ENCODE data around the gene PRKAR2A.

Gene PRKAR2A

DNA sequence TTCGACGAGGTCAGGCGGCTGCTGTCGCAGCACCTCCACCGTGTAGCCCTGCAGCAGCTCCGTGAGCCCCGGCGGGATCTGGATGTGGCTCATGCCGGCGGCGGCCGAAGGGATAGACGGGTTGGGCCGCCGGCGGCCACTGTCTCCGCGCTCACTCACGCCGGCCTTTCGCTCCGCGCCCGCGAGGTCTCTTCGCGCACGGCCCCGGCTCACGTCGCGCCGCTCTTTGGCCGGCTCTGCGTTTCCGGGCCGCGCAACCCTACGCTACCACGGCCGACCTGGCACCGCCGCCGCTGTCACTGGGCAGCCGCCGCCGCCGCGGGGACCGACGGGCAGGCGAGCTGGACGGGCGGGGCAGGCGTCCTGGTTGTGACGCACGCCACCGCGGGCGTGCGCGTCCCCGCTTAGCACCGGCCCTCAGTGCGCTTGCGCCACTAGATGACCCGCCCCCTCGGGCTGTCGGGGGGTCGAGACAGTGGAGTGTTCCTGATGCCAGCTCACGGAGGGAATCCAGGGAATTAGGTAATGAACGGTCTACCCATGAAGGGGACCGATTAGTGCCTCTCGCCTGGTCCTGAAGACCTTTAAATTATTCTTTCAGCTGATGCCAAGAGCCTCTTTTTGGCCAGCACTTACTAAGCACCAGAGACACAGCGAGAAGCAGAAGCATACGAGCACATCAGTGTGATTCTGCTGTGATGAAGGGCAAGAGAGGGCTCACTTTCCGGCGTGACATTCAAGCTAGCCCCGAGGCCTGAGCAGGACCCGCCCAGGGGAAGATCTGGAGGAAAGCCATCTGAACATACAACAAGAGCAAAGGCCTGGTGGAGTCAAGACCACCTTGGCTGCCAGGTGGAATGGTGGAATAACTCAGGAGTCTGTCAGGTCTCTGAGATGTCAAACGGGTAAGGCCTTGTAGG is at the start of gene PRKAR2A:
Gene PRKAR2A, minus strand, starts transcription at position 371 of the 920 bp plus-strand sequence. Its CDS starts 278 bp downstream, at position 93.
- TF ChIP-seq, protein P1, sequence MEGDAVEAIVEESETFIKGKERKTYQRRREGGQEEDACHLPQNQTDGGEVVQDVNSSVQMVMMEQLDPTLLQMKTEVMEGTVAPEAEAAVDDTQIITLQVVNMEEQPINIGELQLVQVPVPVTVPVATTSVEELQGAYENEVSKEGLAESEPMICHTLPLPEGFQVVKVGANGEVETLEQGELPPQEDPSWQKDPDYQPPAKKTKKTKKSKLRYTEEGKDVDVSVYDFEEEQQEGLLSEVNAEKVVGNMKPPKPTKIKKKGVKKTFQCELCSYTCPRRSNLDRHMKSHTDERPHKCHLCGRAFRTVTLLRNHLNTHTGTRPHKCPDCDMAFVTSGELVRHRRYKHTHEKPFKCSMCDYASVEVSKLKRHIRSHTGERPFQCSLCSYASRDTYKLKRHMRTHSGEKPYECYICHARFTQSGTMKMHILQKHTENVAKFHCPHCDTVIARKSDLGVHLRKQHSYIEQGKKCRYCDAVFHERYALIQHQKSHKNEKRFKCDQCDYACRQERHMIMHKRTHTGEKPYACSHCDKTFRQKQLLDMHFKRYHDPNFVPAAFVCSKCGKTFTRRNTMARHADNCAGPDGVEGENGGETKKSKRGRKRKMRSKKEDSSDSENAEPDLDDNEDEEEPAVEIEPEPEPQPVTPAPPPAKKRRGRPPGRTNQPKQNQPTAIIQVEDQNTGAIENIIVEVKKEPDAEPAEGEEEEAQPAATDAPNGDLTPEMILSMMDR (IDR thresholded peaks at IDR 0.05), result no peak

DNA sequence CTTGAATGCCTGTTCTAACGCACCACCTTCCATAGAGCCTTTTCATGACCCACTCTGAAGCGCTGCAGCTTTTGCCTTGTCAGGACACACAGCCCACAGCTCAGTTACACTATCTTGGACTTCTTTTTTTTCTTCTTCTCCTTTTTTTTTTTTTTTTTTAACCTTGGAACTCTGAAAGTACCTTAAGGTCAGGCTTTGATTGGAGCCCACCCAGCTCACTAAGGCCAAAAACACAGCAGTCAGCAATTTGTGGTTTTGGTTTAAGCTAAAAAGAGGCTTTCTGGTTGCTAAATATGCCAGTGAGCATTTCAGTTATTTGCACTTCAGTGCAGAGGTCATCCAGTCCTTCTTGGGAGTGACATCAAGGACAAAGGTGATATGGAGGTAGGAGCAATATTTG is 49.3 kb upstream of the PRKAR2A start:
- TF ChIP-seq, protein P1 (IDR thresholded peaks at IDR 0.05), result no peak

DNA sequence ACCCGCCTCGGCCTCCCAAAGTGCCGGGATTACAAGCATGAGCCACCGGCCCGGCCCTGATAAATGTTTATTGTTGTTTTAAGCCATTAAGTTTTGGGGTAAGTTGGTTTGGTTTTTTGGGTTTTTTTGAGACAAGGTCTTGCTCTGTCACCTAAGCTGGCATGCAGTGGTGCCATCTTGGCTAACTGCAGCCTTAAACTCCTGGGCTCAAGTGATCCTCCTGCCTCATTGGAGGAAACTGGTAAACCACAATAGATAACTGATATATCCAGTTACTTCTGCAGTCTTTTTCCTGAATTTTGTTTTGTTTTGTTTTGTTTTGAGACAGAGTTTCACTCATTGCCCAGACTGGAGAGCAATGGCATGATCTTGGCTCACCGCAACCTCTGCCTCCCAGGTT is 46.8 kb upstream of the PRKAR2A start:
- TF ChIP-seq, protein P1 (IDR thresholded peaks at IDR 0.05), result no peak

DNA sequence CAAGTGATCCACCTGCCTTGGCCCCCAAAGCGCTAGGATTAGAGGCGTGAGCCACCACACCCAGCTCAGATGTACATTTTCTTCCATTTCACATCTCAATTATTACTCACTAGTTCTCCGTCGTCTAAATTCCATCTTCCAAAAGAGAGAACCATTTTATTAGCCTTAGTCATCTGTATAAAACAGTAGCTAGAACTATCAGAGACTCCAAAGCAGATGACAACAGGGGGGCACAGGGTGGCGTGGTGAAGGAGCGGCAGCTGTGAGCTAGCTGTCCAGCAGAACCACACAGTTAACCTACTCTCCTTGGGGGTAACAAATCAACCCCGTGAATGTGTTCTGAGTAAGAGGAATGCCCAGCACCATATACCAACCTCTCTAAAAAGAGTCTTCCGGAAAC is 43.9 kb upstream of the PRKAR2A start:
- TF ChIP-seq, protein P1 (IDR thresholded peaks at IDR 0.05), result no peak

DNA sequence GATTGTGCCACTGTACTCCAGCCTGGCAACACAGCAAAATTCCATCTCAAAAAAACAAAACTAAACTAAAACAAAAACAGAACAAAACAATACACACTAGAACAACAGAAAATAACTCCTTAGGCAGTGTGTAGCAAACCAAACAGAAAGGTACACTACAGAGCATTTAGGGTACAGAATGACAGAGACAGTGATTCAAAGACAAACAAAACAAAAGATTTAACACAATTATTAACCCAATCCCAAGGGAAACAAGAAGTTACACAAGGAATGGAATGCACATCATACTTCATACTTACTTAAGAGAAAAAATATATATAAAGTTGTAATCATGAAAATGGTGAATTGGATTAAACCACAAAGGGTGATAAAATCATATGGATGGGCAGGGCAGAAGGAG is 38.1 kb upstream of the PRKAR2A start:
- TF ChIP-seq, protein P1 (IDR thresholded peaks at IDR 0.05), result no peak

DNA sequence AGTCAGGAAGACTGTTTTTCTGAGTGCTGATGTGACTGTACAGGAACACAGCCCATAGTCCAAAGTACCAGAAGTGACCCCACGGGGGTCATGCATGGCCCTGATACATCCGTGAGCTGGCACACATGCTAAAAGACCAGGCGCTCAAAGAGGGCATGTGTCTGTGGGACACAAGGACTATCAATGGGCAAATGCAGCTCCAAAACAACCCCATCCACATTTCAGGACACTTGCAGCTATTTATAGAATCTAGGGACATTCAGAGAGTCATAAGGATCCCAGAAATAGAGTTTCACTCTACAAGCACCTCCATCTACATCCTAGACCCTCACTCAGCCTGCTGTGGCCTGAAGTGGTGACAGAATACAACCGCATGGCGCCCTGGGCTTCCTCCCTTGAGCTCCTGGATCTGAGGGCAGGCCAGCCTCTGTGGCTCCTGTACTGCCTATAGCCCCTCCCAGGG is 34.0 kb upstream of the PRKAR2A start:
- TF ChIP-seq, protein P1 (IDR thresholded peaks at IDR 0.05), result no peak

DNA sequence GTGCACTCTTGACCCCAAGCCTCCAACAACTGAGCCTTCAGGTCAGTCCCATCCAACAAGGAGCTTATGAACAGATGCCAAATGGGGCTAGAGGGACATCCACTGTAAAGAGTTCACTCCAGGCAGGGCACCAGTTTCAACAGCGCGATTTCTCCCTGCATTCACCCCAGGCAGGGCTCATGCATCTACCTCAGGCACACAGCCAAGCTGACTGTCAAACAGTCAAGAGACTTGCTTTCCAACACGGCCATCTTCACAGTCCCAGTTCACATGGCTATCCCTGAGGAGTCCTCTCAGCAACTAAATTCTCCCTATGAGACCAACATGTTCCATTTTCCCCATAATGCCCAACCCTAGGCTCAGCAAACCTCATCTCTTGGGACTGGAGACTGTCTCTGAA is 33.3 kb upstream of the PRKAR2A start:
- TF ChIP-seq, protein P1 (IDR thresholded peaks at IDR 0.05), result no peak
